H1 (cell line): ENCODE measurements around the gene CFAP107.

Experiments
- ASH2L ChIP-seq: fragments of 200-600, 300-600 bp; sonication (generic); IDR thresholded peaks from one replicate; pipeline ENCODE4 v1.7.1; 2017; ENCODE audit warnings: low read length
- EZH2 ChIP-seq: fragments of 200-600 bp; sonication (generic); IDR thresholded peaks from 2 replicates; pipeline ENCODE4 v1.7.1; 2012; ENCODE audit warnings: low read depth, mild to moderate bottlenecking, moderate library complexity, low read length, inconsistent platforms; ENCODE audit not compliant: severe bottlenecking
- KDM5A ChIP-seq: fragments of 200-600 bp; IDR thresholded peaks from 2 replicates; pipeline ENCODE4 v1.7.1; 2012; ENCODE audit warnings: mild to moderate bottlenecking, low read length, inconsistent platforms, mixed read lengths
- MAFK ChIP-seq: IDR thresholded peaks from 2 replicates; pipeline ENCODE4 v1.6.1; 2012; ENCODE audit warnings: low read depth, mild to moderate bottlenecking, improper control_type of control experiment, low read length
- POLR2A ChIP-seq, 2 experiments: IDR thresholded peaks; 1 replicate in 1 of 2; 2 replicates in 1 of 2; pipeline ENCODE4 v1.6.1; 2011; ENCODE audit warnings: low read depth in 2 of 2, low read length in 2 of 2, mild to moderate bottlenecking in 2 of 2; ENCODE audit errors: control extremely low read depth in 1 of 2
- RFX5 ChIP-seq: IDR thresholded peaks from 2 replicates; pipeline ENCODE4 v1.6.1; 2011; ENCODE audit warnings: low read depth, low read length, improper control_type of control experiment, borderline replicate concordance
- SUZ12 ChIP-seq: fragments of 200-600 bp; sonication (generic); IDR thresholded peaks from 2 replicates; pipeline ENCODE4 v1.6.1; 2012; ENCODE audit warnings: mild to moderate bottlenecking, inconsistent platforms, low read length, moderate library complexity, mixed read lengths
- TCF12 ChIP-seq: IDR thresholded peaks from 2 replicates; pipeline ENCODE4 v1.6.1; 2011; ENCODE audit warnings: low read depth, mild to moderate bottlenecking, low read length
- TF ChIP-seq, protein P1 (sequence below): IDR thresholded peaks from 2 replicates; pipeline ENCODE4 v1.6.1; 2012; ENCODE audit warnings: inconsistent platforms
- TF ChIP-seq, protein P2 (sequence below), 3 experiments: IDR thresholded peaks; 1 replicate in 2 of 3; 2 replicates in 1 of 3; pipeline versions ENCODE4 v1.5.1 to v1.6.1; 2011; ENCODE audit warnings: low read length in 3 of 3, mild to moderate bottlenecking in 3 of 3, inconsistent platforms in 2 of 3, low read depth in 1 of 3, moderate library complexity in 1 of 3; ENCODE audit not compliant: insufficient read depth in 1 of 3; ENCODE audit errors: control extremely low read depth in 1 of 3

DNA sequence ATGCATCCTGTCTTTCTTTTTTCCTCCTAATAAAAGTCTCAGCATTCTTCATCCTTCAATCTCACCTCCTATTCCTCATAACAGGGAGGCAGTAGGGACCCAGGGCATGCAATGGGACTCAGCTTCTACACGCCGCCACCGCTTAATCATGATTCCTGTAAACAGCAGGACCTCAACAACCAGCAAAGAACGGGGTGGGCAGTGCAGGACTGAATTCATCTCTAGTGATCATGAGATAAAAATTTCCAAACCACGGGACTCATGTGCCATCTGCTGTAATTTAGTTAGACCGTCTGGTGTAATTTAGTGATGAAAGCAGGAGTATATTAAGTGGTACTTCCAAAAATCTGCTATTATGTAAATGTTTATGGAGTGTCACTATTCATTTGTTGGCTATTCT, 32.9 kb downstream of the CFAP107 start:
- TF ChIP-seq ASH2L (no peak), EZH2 (no peak), POLR2A (IDR thresholded peaks at IDR 0.05; ENCODE audit: control extremely low read depth in 1 of 2, low read depth in 2 of 2, low read length in 2 of 2) (no peak), SUZ12 (no peak), TCF12 (no peak), MAFK (no peak), KDM5A (no peak), RFX5 (no peak)
- TF ChIP-seq, protein P1, sequence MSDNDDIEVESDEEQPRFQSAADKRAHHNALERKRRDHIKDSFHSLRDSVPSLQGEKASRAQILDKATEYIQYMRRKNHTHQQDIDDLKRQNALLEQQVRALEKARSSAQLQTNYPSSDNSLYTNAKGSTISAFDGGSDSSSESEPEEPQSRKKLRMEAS = no peak
- TF ChIP-seq, protein P2, sequence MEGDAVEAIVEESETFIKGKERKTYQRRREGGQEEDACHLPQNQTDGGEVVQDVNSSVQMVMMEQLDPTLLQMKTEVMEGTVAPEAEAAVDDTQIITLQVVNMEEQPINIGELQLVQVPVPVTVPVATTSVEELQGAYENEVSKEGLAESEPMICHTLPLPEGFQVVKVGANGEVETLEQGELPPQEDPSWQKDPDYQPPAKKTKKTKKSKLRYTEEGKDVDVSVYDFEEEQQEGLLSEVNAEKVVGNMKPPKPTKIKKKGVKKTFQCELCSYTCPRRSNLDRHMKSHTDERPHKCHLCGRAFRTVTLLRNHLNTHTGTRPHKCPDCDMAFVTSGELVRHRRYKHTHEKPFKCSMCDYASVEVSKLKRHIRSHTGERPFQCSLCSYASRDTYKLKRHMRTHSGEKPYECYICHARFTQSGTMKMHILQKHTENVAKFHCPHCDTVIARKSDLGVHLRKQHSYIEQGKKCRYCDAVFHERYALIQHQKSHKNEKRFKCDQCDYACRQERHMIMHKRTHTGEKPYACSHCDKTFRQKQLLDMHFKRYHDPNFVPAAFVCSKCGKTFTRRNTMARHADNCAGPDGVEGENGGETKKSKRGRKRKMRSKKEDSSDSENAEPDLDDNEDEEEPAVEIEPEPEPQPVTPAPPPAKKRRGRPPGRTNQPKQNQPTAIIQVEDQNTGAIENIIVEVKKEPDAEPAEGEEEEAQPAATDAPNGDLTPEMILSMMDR (IDR thresholded peaks at IDR 0.05; ENCODE audit: control extremely low read depth in 1 of 3, insufficient read depth in 1 of 3, low read depth in 1 of 3, low read length in 3 of 3) = no peak
